GM18858 (cell line): ENCODE measurements around the gene SHTN1.
A peak's percentile ranks its signal among the peaks of the same experiment; 100 is the strongest.

Experiments
- ATAC-seq: cut with Tn5 transposase; IDR thresholded peaks from one replicate; pipeline ENCODE4 v1.9.1; 2021; ENCODE audit not compliant: unreplicated experiment

SHTN1 gene

GRCh38 chr10:116875897-116876296, 129.1 kb downstream of the SHTN1 start:
- no peak for ATAC-seq

DNA sequence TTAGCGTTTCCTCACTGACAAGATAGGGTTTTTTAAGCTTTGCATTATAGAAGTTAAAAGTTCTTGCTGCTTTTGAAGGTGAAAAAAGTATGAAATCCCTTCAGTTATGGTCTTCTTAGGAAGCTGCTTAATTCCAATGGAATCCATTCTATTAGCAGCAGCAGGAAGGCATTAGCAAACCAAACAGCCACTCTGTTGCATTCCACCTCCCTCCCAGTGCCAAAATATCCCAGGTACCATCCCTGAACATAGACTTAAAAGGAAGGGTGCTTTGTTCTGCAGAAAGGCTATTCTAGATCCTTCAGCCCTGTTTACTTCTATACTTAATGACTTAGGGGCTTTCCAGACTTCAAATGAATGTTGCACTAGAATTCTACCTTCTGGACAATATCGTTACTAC, 131.9 kb downstream of the SHTN1 start:
- no peak for ATAC-seq

DNA sequence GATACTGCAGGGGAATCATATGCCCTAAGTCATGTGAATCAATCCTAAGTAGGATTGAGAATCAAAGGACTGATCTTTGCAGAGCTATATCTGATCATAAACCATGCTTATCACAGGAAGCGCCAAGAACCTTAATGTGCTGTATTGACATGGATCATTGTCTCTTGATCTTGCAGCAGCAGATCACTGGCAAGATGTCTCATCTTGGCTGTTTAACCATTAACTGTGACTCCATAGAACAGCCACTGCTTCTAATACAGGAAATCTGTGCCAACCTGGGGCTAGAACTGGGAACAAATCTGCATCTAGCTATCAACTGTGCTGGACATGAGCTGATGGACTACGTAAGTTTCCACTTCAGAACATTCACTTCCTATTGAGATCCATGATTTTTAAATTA, 134.0 kb downstream of the SHTN1 start:
- ATAC-seq, result no peak

GRCh38 chr10:116868722-116869121, 136.3 kb downstream of the SHTN1 start:
- no peak for ATAC-seq

DNA sequence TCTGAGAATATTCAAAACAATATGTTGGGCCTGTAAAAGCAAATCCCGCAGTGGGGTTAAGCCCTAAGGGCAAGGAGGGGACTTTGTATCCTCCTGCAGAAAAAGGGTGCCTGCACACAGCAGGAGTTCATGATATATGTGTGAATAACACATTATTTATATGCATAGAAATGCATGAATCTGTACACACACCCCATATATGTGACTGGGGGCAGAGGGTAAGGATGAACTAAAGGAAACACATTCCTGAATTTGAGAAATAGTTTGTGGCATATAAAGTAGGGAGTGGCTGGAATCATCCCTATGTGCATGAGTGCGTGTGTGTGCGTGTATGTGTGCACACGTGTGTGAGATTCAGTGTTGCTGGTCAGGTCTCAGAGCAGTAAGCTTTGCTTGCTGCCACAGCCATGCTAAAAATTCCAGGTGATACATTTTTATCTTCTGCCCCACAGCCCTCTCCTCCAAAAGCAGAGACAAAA, 136.8 kb downstream of the SHTN1 start:
- no peak for ATAC-seq

DNA sequence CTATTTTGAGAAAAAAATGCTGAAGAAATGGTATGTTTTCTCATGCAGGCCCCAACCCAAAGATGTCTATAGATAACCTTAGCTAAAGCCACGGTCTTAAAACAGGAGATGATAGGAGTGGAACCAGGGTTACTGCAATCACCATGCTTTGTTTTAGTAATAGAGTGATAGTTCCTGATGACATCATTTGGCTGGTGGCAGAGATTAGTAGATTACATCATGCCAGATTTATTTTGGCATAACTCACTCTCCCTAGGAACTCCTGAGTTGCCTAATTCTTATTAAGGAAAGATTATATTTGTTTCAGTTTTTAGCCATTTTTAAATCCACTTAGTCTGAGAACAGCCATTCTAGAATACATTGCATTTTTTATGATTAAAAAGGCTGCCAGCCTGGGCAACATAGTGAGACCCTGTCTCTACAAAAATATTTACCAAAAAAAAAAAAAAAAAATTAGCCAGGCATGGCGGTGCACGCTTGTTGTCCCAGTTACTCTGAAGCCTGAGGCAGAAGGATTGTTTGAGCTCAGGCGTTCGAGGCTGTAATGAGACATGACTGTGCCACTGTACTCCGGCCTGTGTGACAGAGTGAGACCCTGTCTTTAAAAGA, 137.9 kb downstream of the SHTN1 start:
- no peak for ATAC-seq

DNA sequence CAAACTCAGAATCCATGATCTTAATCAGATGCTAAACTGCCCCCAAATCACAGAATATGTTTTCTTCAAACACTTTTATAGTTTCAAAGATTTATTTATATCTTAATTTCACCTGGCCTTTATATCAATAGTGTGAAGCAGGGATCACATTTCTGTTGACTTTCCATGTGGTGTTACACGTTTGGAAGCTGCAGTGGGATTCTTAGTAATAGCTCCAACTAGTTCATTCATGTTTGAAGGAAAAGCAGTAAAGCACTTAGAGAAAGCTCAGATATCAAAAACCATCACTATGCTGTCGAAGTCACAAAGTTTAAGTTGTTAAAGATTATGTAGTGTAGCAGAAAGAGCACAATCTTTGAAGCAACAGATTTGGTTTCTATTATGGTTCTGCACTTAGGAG, 138.9 kb downstream of the SHTN1 start:
- ATAC-seq, result no peak

DNA sequence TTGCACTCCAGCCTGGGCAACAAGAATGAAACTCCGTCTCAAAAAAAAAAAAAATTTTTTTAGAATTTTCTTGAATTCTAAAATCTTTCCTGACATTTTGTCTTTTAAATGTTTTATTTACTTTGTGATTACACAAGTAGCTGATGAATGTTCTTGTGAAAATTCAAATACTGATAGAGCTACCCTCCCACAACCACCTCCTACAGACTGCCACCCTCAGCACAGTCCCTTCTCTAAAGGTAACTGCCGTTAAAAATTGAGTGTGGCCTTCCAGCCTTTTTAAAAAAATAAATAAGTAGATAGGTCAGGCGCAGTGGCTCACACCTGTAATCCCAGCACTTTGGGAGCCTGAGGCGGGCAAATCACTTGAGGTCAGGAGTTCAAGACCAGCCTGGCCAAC, 140.6 kb downstream of the SHTN1 start:
- no peak for ATAC-seq

DNA sequence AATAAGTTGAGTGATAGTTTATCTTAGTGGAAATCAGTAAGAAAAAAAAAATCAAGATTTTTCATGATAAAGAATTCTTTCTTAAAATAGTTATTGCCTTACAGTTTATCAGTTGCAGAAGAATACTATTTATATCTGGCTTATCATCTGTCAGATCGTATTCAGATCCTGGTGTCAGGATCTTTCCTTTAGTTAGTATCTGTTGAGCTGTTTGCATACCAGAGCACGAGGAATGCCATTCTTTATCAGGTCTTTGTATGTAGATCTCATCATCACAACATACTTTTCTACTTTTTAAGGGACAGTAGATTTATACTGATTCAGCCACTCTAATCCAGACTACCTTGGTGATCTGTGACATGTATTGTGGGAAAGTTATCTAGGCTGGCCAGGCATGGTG, 143.2 kb downstream of the SHTN1 start:
- ATAC-seq, result no peak

DNA sequence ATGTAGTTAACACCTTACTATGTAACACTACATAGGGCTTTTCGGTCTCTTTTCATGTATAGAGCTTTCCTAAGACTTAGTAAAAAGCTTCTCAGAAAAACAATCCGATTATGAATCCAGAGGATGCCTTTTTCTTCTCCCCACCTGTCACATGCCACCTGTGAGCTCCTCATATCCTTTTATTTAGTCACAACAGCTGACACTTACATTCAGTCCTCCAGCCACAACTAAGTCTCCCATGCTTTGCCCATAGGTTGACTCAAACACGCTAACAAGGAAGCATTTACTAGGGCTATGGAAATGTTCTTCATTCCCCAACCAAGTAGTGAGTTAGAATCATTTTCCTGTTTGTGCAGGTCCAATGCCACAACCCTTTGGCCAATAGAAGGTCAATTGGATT, 147.8 kb downstream of the SHTN1 start:
- no peak for ATAC-seq

DNA sequence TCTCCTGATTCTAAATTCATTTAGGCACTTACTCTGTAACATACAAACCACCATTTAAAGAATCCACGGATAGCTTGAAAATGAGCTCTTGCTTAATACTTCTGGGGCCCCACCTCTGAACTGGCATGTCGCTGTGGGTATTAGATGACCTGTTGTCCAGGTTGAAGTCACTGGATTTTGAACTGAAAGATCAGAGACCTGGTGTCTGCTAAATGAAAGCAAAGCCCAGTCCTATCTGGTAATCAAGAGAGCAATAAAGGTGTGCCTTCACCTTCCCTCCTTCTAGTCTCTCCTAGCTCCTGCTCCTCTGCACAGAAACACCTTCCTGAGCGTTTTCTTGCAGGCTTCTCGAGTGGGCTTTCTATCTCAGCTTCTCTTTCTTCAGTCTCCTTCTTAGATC, 151.3 kb downstream of the SHTN1 start:
- ATAC-seq, result no peak

DNA sequence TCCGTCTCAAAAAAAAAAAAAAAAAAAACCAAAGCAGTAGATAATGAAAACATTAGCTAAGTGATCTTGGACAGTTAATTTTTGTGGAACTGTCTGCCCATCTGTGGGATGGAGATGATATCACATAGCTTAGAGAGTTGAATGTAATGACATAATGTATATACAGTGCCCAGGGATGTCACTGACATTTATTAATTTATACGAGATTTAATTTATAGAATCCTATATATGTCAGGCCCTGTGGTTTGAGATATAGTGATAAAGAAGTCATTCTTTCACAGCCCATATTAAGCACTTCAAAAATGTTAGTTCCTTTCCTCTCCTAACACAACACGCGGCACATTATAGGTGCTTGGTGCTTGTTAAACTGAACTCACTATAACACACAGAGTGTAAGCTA, 151.7 kb downstream of the SHTN1 start:
- no peak for ATAC-seq

- no peak for ATAC-seq
Measured at GRCh38 chr10:116852246-116852645, 152.7 kb downstream of the SHTN1 start.

DNA sequence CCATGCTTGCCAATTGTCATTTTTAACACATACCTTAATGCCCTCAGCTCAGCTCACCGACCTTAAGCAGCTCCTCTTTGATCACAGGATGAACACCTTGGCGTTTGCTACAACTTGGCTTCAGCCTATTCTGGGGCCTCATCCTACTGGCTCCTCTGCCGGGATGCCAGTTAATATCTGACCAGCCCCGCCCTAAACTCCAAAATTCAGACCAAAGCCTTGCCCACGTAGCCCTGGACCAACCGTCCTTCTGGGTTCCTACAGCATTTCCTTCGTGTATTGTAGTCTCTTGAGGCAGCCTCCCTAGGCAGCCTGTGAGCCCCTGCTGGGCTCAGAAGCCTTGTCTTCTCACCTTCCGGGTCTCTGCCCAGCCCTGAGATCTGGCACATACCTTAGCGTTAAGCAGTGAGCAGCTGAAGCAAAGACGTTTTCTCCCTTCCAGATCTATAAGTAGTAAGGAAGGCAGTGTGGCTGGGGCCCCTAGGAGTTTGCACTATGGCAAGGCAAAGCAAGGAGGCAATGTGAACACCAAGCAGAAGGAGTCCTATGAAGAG, 154.9 kb downstream of the SHTN1 start:
- no peak for ATAC-seq

- ATAC-seq, result peak; percentile 34
Measured at GRCh38 chr10:116849248-116850057, 155.5 kb downstream of the SHTN1 start, which contains the start of gene ENO4. ENO4 (plus strand) TSS chr10:116849499; CDS start chr10:116849567, 68 bp downstream.

GRCh38 chr10:116848944-116849247, 156.1 kb downstream of the SHTN1 start:
- no peak for ATAC-seq

DNA sequence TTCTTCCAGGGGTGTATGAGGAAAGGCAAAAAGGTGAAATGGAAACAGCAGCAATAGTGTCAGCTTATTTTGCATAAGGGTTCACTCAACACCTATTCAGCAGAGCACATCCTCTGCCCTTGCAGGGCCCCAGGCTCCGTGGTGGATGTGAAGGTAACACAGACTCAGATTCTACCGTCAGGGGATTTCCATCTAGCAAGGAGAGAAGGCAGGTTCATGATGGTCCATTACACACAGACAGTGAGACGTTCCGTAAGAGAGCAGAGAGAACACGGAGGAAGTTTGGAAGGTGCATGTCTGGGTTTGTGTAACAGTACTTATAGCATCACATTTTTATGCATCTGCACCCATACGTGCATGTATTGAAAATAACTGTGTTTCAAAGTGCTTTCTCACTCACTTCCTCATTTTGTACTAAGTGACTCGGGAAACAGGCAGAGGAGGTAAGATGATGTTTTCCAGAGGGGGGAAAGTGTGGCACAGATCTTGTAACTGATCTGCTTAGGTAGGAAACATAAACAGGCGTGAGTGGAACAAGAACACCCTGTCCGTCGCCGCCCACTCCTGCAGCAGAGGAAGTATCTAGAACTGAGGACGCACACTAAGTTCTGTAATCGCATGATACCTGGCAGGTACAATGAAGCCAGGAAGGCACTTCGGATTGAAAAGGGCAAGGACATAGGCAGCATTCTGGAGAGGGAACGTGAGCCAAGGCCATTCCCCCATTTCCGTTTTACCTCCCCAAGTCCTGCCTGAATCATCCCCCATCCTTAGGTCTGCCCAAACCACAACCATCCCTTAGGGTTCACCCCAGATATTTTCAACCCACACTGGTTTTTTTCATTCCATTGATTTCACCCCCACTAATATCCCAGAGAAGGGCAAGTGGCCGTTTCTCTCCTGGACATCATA, 156.7 kb downstream of the SHTN1 start:
- ATAC-seq, result peak; percentile 82

- no peak for ATAC-seq
Measured at GRCh38 chr10:116845823-116846222, 159.2 kb downstream of the SHTN1 start.

DNA sequence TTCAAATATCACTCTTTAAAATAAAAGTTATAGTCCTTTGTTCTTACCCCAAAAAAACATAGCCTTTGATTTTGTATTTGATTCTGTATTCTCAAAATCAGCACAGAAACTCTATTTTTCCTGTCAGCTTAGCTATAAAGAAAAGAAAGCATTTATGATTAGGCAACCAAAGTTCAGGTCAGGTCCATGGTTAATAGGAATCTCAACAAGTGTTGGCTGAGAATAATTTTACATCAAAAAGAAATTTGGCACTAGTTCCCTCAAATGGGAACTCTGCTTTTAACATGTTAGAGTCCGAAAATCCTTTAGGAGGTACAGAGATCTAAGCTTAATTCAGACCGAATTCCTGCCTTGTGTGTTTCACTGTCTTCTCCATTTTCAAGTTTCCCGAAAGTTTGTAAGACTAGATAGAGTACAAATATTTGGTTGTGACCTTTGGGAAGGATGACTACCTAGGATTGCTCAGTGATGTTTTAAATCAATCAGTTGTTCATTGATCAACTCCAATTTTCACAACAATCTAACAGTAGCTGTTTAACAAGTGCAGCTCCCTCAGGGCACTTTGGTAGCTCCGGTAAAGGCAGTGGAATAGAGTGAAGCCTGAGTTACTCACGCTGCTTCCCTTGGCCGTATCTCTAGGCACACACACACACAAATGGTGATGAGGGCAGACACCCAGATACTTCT, 164.5 kb downstream of the SHTN1 start:
- ATAC-seq, result no peak

- ATAC-seq, result peak; percentile 83
Measured at GRCh38 chr10:116838143-116838725, 166.8 kb downstream of the SHTN1 start.
